T-cell (primary cell): ENCODE measurements around the gene GNS. TPM values are rescaled to one million over a fixed set of nuclear protein-coding genes. Genes with fewer than 3 reads are reported as not detected.
"Not testable (repeated sequence)": the region's sequence is repeated elsewhere in the genome, so short reads cannot be mapped to it uniquely, and the experiment has no call there.

Experiments
- ATAC-seq, 4 experiments: fragments of 200-7000 bp in 3 of 4; fragments of 150-1000 bp in 1 of 4; cut with Tn5 transposase; replicated peaks in 1 of 4; 1 replicate in 3 of 4; 2 replicates in 1 of 4; pipeline ENCODE4 v1.10.0; 2021; ENCODE audit warnings: moderate library complexity in 3 of 4, mild to moderate bottlenecking in 2 of 4, moderate number of reproducible peaks in 1 of 4
- CTCF ChIA-PET, 2 donors: fragments of 300-600 bp; sonication (Branson Sonifier 250); formaldehyde crosslinking; loops; one replicate each; lab custom pipeline; 2022; ENCODE audit warnings: antibody characterized with exemption in 2 of 2; lab: Charles Lee
- POLR2A ChIA-PET, 2 donors: fragments of 300-600 bp; sonication (Branson Sonifier 250); formaldehyde crosslinking; loops; one replicate each; lab custom pipeline; 2022; ENCODE audit warnings: antibody characterized with exemption in 2 of 2; lab: Charles Lee
- DNase-seq, 35 experiments: peaks; one replicate each; pipeline versions ENCODE4 v3.0.0 to v3.0.0-alpha.2; 2013 to 2023
- H3K27ac ChIP-seq: one replicate; pipeline ENCODE4 v1.5.1; 2013; ENCODE audit warnings: low read length
- H3K27me3 ChIP-seq, 2 experiments: replicated peaks in 1 of 2; 1 replicate in 1 of 2; 2 replicates in 1 of 2; pipeline versions ENCODE4 v1.6.1 to v1.7.0; 2013; ENCODE audit warnings: low read length in 1 of 2, mixed read lengths in 1 of 2; ENCODE audit not compliant: control insufficient read depth in 2 of 2, insufficient read depth in 2 of 2; ENCODE audit errors: extremely low read depth in 1 of 2
- H3K36me3 ChIP-seq, 2 donors: 1 replicate in 1 of 2; 2 replicates in 1 of 2; pipeline versions ENCODE4 v1.6.1 to v1.7.0; 2013; ENCODE audit warnings: low read length in 1 of 2; ENCODE audit not compliant: control insufficient read depth in 2 of 2, insufficient read depth in 1 of 2; ENCODE audit errors: extremely low read depth in 1 of 2
- H3K4me1 ChIP-seq, 2 experiments: 1 replicate in 1 of 2; 2 replicates in 1 of 2; pipeline versions ENCODE4 v1.6.1 to v1.7.0; 2013; ENCODE audit warnings: low read length in 2 of 2, mixed read lengths in 1 of 2; ENCODE audit not compliant: insufficient read depth in 2 of 2, control insufficient read depth in 1 of 2; ENCODE audit errors: extremely low read depth in 1 of 2
- H3K4me3 ChIP-seq, 2 donors: 1 replicate in 1 of 2; 2 replicates in 1 of 2; pipeline versions ENCODE4 v1.5.1 to v1.7.0; 2013; ENCODE audit warnings: mild to moderate bottlenecking in 2 of 2, low read length in 1 of 2, moderate library complexity in 1 of 2; ENCODE audit not compliant: control insufficient read depth in 1 of 2; ENCODE audit errors: extremely low read depth in 1 of 2
- H3K9me3 ChIP-seq: 2 replicates; pipeline ENCODE4 v1.7.0; 2013
- H3K27ac Mint-ChIP-seq, 2 donors: one replicate each; pipeline ENCODE4 v1.8.0; 2020 to 2021; ENCODE audit warnings: mild to moderate bottlenecking in 2 of 2, mixed read lengths in 2 of 2
- H3K27me3 Mint-ChIP-seq, 2 donors: one replicate each; pipeline ENCODE4 v1.8.0; 2021 to 2022; ENCODE audit warnings: mixed read lengths in 2 of 2
- H3K36me3 Mint-ChIP-seq: one replicate; pipeline ENCODE4 v1.8.0; 2021; ENCODE audit warnings: mixed read lengths
- H3K4me1 Mint-ChIP-seq, 3 donors: one replicate each; pipeline ENCODE4 v1.8.0; 2020 to 2022; ENCODE audit warnings: mixed read lengths in 3 of 3, mild to moderate bottlenecking in 1 of 3
- H3K4me3 Mint-ChIP-seq, 3 donors: one replicate each; pipeline ENCODE4 v1.8.0; 2020 to 2022; ENCODE audit warnings: mild to moderate bottlenecking in 3 of 3, mixed read lengths in 3 of 3, moderate library complexity in 3 of 3
- H3K9me3 Mint-ChIP-seq, 3 donors: one replicate each; pipeline ENCODE4 v1.8.0; 2020 to 2022; ENCODE audit warnings: mixed read lengths in 3 of 3
- WGBS: methylation state at CpG from one replicate; pipeline ENCODE4 v1.1.5; 2013; ENCODE audit warnings: missing lambda C conversion rate; ENCODE audit not compliant: insufficient coverage; 5-methylcytosine and 5-hydroxymethylcytosine counted together
- total RNA-seq, 35 experiments: library from RNA in 6 of 35; stranded (reverse) in 6 of 35; fragments of 120-200 nt in 1 of 35; gene quantifications; one replicate each; pipeline versions ENCODE4 v1.2.1 to v1.2.4 and lab custom pipeline; 2013 to 2026

GNS gene
- total RNA-seq, 5 donors from 2014 or later (not counting 1 experiment from before 2014, with no cell fraction given): 22.9 to 29.4 (median 25.5) TPM

- peak overlapping the region; percentile 48 for H3K27ac ChIP-seq
- ChIA-PET POLR2A (interaction anchor here (0.6 to 1.1 kb wide), 3 partner anchors 13 to 86 kb away, joined by 3 to 6 read pairs (median 4); no protein-coding TSS in a partner anchor), CTCF (interaction anchor here (0.6 to 1.5 kb wide), 2 partner anchors 21 to 56 kb away, joined by 3 to 6 read pairs; no protein-coding TSS in a partner anchor)
- DNase-seq, H3K9me3 Mint-ChIP-seq, H3K4me3 ChIP-seq, H3K27me3 Mint-ChIP-seq, H3K27me3 ChIP-seq, ATAC-seq, H3K9me3 ChIP-seq: not testable (repeated sequence)
- peaks cover 77 to 87% (median 84%) of the 10 kb centered on the region in 3 donors for H3K4me1 Mint-ChIP-seq
- H3K4me3 Mint-ChIP-seq: peak overlapping the region in 1 of 3 donors; percentile 47
- H3K36me3 Mint-ChIP-seq: peaks cover 71% of the 10 kb centered on the region
- H3K27ac Mint-ChIP-seq: peak overlapping the region; percentile 84 to 88
- peaks cover 0 to 83% of the 10 kb centered on the region in 2 donors for H3K36me3 ChIP-seq
- 96% methylated on average over 3 of the region's 6 CpGs for WGBS
- H3K4me1 ChIP-seq: peaks cover 42 to 93% of the 10 kb centered on the region in 2 experiments
These were observed 69.0 kb downstream of the GNS start for GRCh38 chr12:64690236-64690635.

- peak overlapping the region; percentile 13 to 73 (median 13) for H3K4me3 Mint-ChIP-seq
- peak in 1 of 4 experiments; percentile 25 for ATAC-seq
- peaks cover 0 to 72% of the 10 kb centered on the region in 2 donors for H3K36me3 ChIP-seq
These were observed 70.5 kb downstream of the GNS start for GRCh38 chr12:64688715-64689114.

GRCh38 chr12:64688219-64688618 is 71.0 kb downstream of the GNS start:
- 63% methylated on average over 5 of the region's 6 CpGs for WGBS
- peak in 2 of 35 experiments; percentile 16 to 35 for DNase-seq
- Histone ChIP-seq H3K4me3 (no peak overlapping the region), H3K4me1 (peaks cover 53 to 91% of the 10 kb centered on the region in 2 experiments), H3K36me3 (peaks cover 0 to 67% of the 10 kb centered on the region in 2 donors), H3K9me3 (no peaks in the 10 kb centered on the region), H3K27me3 (no peaks in the 10 kb centered on the region), H3K27ac (peak overlapping the region; percentile 68)
- ATAC-seq: peak in 2 of 4 experiments; percentile 11 to 12
- ChIA-PET POLR2A (interaction anchor here (0.6 kb wide), 3 partner anchors 18 to 47 kb away, joined by 3 to 10 read pairs (median 6); no protein-coding TSS in a partner anchor), CTCF (interaction anchor here (0.6 to 1.8 kb wide), 4 partner anchors 39 to 178 kb away, joined by 3 to 12 read pairs (median 4); no protein-coding TSS in a partner anchor)
- Mint-ChIP-seq H3K27ac (peak overlapping the region; percentile 88 to 94), H3K36me3 (peaks cover 63% of the 10 kb centered on the region), H3K4me3 (peak overlapping the region; percentile 29 to 73 (median 51)), H3K27me3 (no peaks in the 10 kb centered on the region), H3K4me1 (peaks cover 77 to 86% (median 85%) of the 10 kb centered on the region in 3 donors), H3K9me3 (no peaks in the 10 kb centered on the region)

More at GRCh38 chr12:64688715-64689114, 70.5 kb downstream of the GNS start:
- H3K9me3 Mint-ChIP-seq: no peaks in the 10 kb centered on the region
- CTCF ChIA-PET: interaction anchor here (0.5 to 1.8 kb wide), 11 partner anchors 9 to 178 kb away, joined by 3 to 12 read pairs (median 4); no protein-coding TSS in a partner anchor
- H3K27ac Mint-ChIP-seq: peak overlapping the region; percentile 88 to 94
- Histone ChIP-seq H3K27me3 (no peaks in the 10 kb centered on the region), H3K4me1 (peaks cover 52 to 91% of the 10 kb centered on the region in 2 experiments), H3K4me3 (no peak overlapping the region), H3K27ac (peak overlapping the region; percentile 68), H3K9me3 (no peaks in the 10 kb centered on the region)
- H3K27me3 Mint-ChIP-seq: no peaks in the 10 kb centered on the region
- 52% methylated on average over 7 of the region's 7 CpGs for WGBS
- peaks cover 64% of the 10 kb centered on the region for H3K36me3 Mint-ChIP-seq
- POLR2A ChIA-PET: interaction anchor here (0.5 to 1.0 kb wide), 4 partner anchors 19 to 51 kb away, joined by 3 to 7 read pairs (median 4); no protein-coding TSS in a partner anchor
- H3K4me1 Mint-ChIP-seq: peaks cover 77 to 86% (median 85%) of the 10 kb centered on the region in 3 donors
- DNase-seq: peak in 1 of 35 experiments; percentile 38

GRCh38 chr12:64687816-64688215 is 71.4 kb downstream of the GNS start:
- 41% methylated on average over 4 of the region's 5 CpGs for WGBS
- no peaks in the 10 kb centered on the region for H3K9me3 Mint-ChIP-seq
- H3K27ac ChIP-seq: peak overlapping the region; percentile 68
- H3K27me3 Mint-ChIP-seq: no peaks in the 10 kb centered on the region
- peaks cover 59% of the 10 kb centered on the region for H3K36me3 Mint-ChIP-seq
- H3K9me3 ChIP-seq: no peaks in the 10 kb centered on the region
- H3K4me3 Mint-ChIP-seq: peak overlapping the region; percentile 29 to 73 (median 51)
- DNase-seq (peak in 1 of 35 experiments; percentile 28), ATAC-seq (peak in 1 of 4 experiments; percentile 11)
- peak overlapping the region; percentile 88 to 94 for H3K27ac Mint-ChIP-seq
- peaks cover 57 to 93% of the 10 kb centered on the region in 2 experiments for H3K4me1 ChIP-seq
- CTCF ChIA-PET: interaction anchor here (0.6 to 1.0 kb wide), 4 partner anchors 39 to 177 kb away, joined by 3 to 5 read pairs (median 4); no protein-coding TSS in a partner anchor
- no peak overlapping the region for H3K4me3 ChIP-seq
- no peaks in the 10 kb centered on the region for H3K27me3 ChIP-seq
- H3K36me3 ChIP-seq: peaks cover 0 to 63% of the 10 kb centered on the region in 2 donors
- H3K4me1 Mint-ChIP-seq: peaks cover 77 to 86% (median 86%) of the 10 kb centered on the region in 3 donors
- POLR2A ChIA-PET: interaction anchor here (0.6 kb wide), 3 partner anchors 18 to 47 kb away, joined by 3 to 10 read pairs (median 6); no protein-coding TSS in a partner anchor

- Mint-ChIP-seq H3K36me3 (peaks cover 51% of the 10 kb centered on the region), H3K9me3 (no peaks in the 10 kb centered on the region), H3K4me3 (peak overlapping the region; percentile 31 to 64 (median 39)), H3K4me1 (peaks cover 81 to 93% (median 91%) of the 10 kb centered on the region in 3 donors), H3K27me3 (no peaks in the 10 kb centered on the region), H3K27ac (peak overlapping the region; percentile 98 to 99)
- Histone ChIP-seq H3K27ac (peak overlapping the region; percentile 87), H3K27me3 (no peaks in the 10 kb centered on the region), H3K9me3 (no peaks in the 10 kb centered on the region), H3K36me3 (peaks cover 0 to 47% of the 10 kb centered on the region in 2 donors), H3K4me1 (peaks cover 64 to 96% of the 10 kb centered on the region in 2 experiments), H3K4me3 (no peak overlapping the region)
- WGBS: 97% methylated on average over 10 of the region's 15 CpGs
- ATAC-seq (no peak), DNase-seq (no peak)
- CTCF ChIA-PET: interaction anchor here (0.6 to 1.3 kb wide), 4 partner anchors 14 to 136 kb away, joined by 3 to 8 read pairs (median 4); no protein-coding TSS in a partner anchor
- POLR2A ChIA-PET: interaction anchor here (0.7 to 1.4 kb wide), 3 partner anchors 15 to 34 kb away, joined by 3 to 6 read pairs (median 6); no protein-coding TSS in a partner anchor
These were observed 73.6 kb downstream of the GNS start for GRCh38 chr12:64685605-64686004.

- H3K4me1 ChIP-seq: peaks cover 68 to 96% of the 10 kb centered on the region in 2 experiments
- ATAC-seq (peak in 3 of 4 experiments; percentile 33 to 48 (median 35)), DNase-seq (no peak)
- H3K4me3 Mint-ChIP-seq: peak overlapping the region; percentile 39 to 64 (median 44)
- H3K9me3 Mint-ChIP-seq: no peaks in the 10 kb centered on the region
- no peaks in the 10 kb centered on the region for H3K9me3 ChIP-seq
- H3K36me3 ChIP-seq: peaks cover 0 to 44% of the 10 kb centered on the region in 2 donors
- H3K27me3 Mint-ChIP-seq: no peaks in the 10 kb centered on the region
- 50% methylated on average over 4 of the region's 6 CpGs for WGBS
- no peaks in the 10 kb centered on the region for H3K27me3 ChIP-seq
- peak overlapping the region; percentile 87 for H3K27ac ChIP-seq
- H3K4me3 ChIP-seq: no peak overlapping the region
- H3K36me3 Mint-ChIP-seq: peaks cover 49% of the 10 kb centered on the region
- ChIA-PET CTCF (interaction anchor here (0.6 to 1.8 kb wide), 7 partner anchors 13 to 1204 kb away, joined by 3 to 8 read pairs (median 7); partner anchors contain the start of gene RASSF3 (in 1 of the 2)), POLR2A (interaction anchor here (0.7 to 1.4 kb wide), 3 partner anchors 15 to 35 kb away, joined by 3 to 6 read pairs (median 6); no protein-coding TSS in a partner anchor)
- peak overlapping the region; percentile 98 to 99 for H3K27ac Mint-ChIP-seq
- peaks cover 84 to 94% (median 92%) of the 10 kb centered on the region in 3 donors for H3K4me1 Mint-ChIP-seq
These were observed 74.2 kb downstream of the GNS start for GRCh38 chr12:64685050-64685449.
